Ovary (tissue), 3 donors: ENCODE results near the gene CHN2.

Experiments
- POLR2A ChIP-seq: fragments of 450-650 bp; IDR thresholded peaks from one replicate; pipeline ENCODE4 v1.6.1; 2017; ENCODE audit warnings: antibody characterized with exemption, mild to moderate bottlenecking, moderate library complexity
- TF ChIP-seq, protein P1 (sequence below), 3 donors: fragments of 450-650 bp in 2 of 3; fragments of 200-600 bp in 1 of 3; IDR thresholded peaks; one replicate each; pipeline versions ENCODE4 v1.5.1 to v1.8.0; 2016 to 2022; ENCODE audit warnings: antibody characterized with exemption in 3 of 3, mild to moderate bottlenecking in 1 of 3
- donor health status: DM: no; HTN: no; CAD: no.

DNA sequence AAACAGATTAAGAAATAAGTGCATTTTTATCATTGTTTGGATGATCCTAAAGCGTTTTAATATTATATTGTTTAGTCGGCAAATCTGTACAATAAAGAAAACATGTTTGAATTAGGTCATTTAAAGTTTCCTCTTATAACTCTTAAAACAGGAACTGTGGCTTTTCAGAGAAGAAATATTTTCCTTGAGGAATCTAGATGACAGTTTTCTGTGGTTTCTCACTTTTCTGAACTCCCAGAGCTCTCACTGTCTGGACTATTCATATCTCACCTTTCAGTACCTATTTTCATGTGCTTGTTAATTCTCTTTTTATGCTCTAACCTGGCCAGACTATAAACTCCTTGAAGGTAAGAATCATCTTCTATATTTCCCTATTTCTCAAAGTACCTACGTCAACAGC lies 135.1 kb downstream of the CHN2 start:
- TF ChIP-seq, protein P1, sequence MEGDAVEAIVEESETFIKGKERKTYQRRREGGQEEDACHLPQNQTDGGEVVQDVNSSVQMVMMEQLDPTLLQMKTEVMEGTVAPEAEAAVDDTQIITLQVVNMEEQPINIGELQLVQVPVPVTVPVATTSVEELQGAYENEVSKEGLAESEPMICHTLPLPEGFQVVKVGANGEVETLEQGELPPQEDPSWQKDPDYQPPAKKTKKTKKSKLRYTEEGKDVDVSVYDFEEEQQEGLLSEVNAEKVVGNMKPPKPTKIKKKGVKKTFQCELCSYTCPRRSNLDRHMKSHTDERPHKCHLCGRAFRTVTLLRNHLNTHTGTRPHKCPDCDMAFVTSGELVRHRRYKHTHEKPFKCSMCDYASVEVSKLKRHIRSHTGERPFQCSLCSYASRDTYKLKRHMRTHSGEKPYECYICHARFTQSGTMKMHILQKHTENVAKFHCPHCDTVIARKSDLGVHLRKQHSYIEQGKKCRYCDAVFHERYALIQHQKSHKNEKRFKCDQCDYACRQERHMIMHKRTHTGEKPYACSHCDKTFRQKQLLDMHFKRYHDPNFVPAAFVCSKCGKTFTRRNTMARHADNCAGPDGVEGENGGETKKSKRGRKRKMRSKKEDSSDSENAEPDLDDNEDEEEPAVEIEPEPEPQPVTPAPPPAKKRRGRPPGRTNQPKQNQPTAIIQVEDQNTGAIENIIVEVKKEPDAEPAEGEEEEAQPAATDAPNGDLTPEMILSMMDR (IDR thresholded peaks at IDR 0.05): no peak
- TF ChIP-seq POLR2A: no peak
